HEK293 (cell line): Measurements from ENCODE around the gene CCDC14.

Experiments
- GLI4 ChIP-seq: fragments of 450-650 bp; formaldehyde crosslinking; IDR thresholded peaks from 2 replicates; pipeline ENCODE4 v1.5.1; 2016; ENCODE audit warnings: missing biosample characterization, missing genetic modification characterization
- KLF10 ChIP-seq: fragments of 450-650 bp; IDR thresholded peaks from 2 replicates; pipeline ENCODE4 v1.5.1; 2018; ENCODE audit warnings: missing biosample characterization, mild to moderate bottlenecking, missing genetic modification characterization
- KLF8 ChIP-seq: fragments of 450-650 bp; formaldehyde crosslinking; IDR thresholded peaks from 2 replicates; pipeline ENCODE4 v1.5.1; 2016; ENCODE audit warnings: missing biosample characterization, missing genetic modification characterization
- PATZ1 ChIP-seq: fragments of 450-650 bp; formaldehyde crosslinking; IDR thresholded peaks from 2 replicates; pipeline ENCODE4 v1.5.1; 2016; ENCODE audit warnings: missing biosample characterization, missing genetic modification characterization
- PRDM10 ChIP-seq: fragments of 450-650 bp; formaldehyde crosslinking; IDR thresholded peaks from 2 replicates; pipeline ENCODE4 v1.5.1; 2016; ENCODE audit warnings: missing biosample characterization, missing genetic modification characterization
- SETDB1 ChIP-seq: IDR thresholded peaks from one replicate; pipeline ENCODE4 v1.6.1; 2017; ENCODE audit warnings: mild to moderate bottlenecking, low read length, moderate library complexity, mixed read lengths; ENCODE audit not compliant: insufficient read length
- SP7 ChIP-seq: fragments of 450-650 bp; formaldehyde crosslinking; IDR thresholded peaks from 2 replicates; pipeline ENCODE4 v1.5.1; 2016; ENCODE audit warnings: missing biosample characterization, missing genetic modification characterization
- TSHZ1 ChIP-seq: fragments of 450-650 bp; formaldehyde crosslinking; IDR thresholded peaks from 2 replicates; pipeline ENCODE4 v1.5.1; 2016; ENCODE audit warnings: missing biosample characterization, missing genetic modification characterization, borderline replicate concordance
- ZFP3 ChIP-seq: fragments of 450-650 bp; formaldehyde crosslinking; IDR thresholded peaks from 2 replicates; pipeline ENCODE4 v1.5.1; 2016; ENCODE audit warnings: low read depth, missing biosample characterization, missing genetic modification characterization
- ZFP69B ChIP-seq: fragments of 450-650 bp; formaldehyde crosslinking; IDR thresholded peaks from 2 replicates; pipeline ENCODE4 v1.5.1; 2016; ENCODE audit warnings: missing biosample characterization, missing genetic modification characterization
- ZNF138 ChIP-seq: fragments of 450-650 bp; formaldehyde crosslinking; IDR thresholded peaks from 2 replicates; pipeline ENCODE4 v1.5.1; 2016; ENCODE audit warnings: missing biosample characterization, missing genetic modification characterization, borderline replicate concordance
- ZNF155 ChIP-seq: fragments of 450-650 bp; formaldehyde crosslinking; IDR thresholded peaks from 2 replicates; pipeline ENCODE4 v1.5.1; 2016; ENCODE audit warnings: missing biosample characterization, missing genetic modification characterization
- ZNF214 ChIP-seq: fragments of 450-650 bp; formaldehyde crosslinking; IDR thresholded peaks from 2 replicates; pipeline ENCODE4 v1.5.1; 2017; ENCODE audit warnings: missing biosample characterization, mild to moderate bottlenecking, missing genetic modification characterization, borderline replicate concordance
- ZNF23 ChIP-seq: fragments of 450-650 bp; formaldehyde crosslinking; IDR thresholded peaks from 2 replicates; pipeline ENCODE4 v1.5.1; 2016; ENCODE audit warnings: missing biosample characterization, missing genetic modification characterization, borderline replicate concordance
- ZNF302 ChIP-seq: fragments of 450-650 bp; formaldehyde crosslinking; IDR thresholded peaks from 2 replicates; pipeline ENCODE4 v1.5.1; 2016; ENCODE audit warnings: missing biosample characterization, missing genetic modification characterization, low read depth
- ZNF311 ChIP-seq: fragments of 450-650 bp; formaldehyde crosslinking; IDR thresholded peaks from 2 replicates; pipeline ENCODE4 v1.5.1; 2017; ENCODE audit warnings: missing biosample characterization, missing genetic modification characterization, borderline replicate concordance
- ZNF37A ChIP-seq: fragments of 450-650 bp; IDR thresholded peaks from 2 replicates; pipeline ENCODE4 v1.5.1; 2018; ENCODE audit warnings: missing biosample characterization, missing genetic modification characterization
- ZNF398 ChIP-seq: fragments of 450-650 bp; formaldehyde crosslinking; IDR thresholded peaks from 2 replicates; pipeline ENCODE4 v1.5.1; 2017; ENCODE audit warnings: missing biosample characterization, missing genetic modification characterization
- ZNF48 ChIP-seq: fragments of 450-650 bp; formaldehyde crosslinking; IDR thresholded peaks from 2 replicates; pipeline ENCODE4 v1.5.1; 2016; ENCODE audit warnings: missing biosample characterization, missing genetic modification characterization
- ZNF488 ChIP-seq: fragments of 450-650 bp; formaldehyde crosslinking; IDR thresholded peaks from 2 replicates; pipeline ENCODE4 v1.5.1; 2016; ENCODE audit warnings: missing biosample characterization, missing genetic modification characterization
- ZNF580 ChIP-seq: fragments of 450-650 bp; formaldehyde crosslinking; IDR thresholded peaks from 2 replicates; pipeline ENCODE4 v1.5.1; 2016; ENCODE audit warnings: missing biosample characterization, missing genetic modification characterization
- ZNF623 ChIP-seq: fragments of 450-650 bp; formaldehyde crosslinking; IDR thresholded peaks from 2 replicates; pipeline ENCODE4 v1.5.1; 2016; ENCODE audit warnings: missing biosample characterization, missing genetic modification characterization
- ZNF626 ChIP-seq: fragments of 450-650 bp; sonication (Bioruptor Pico); formaldehyde crosslinking; IDR thresholded peaks from 2 replicates; pipeline ENCODE4 v1.5.1; 2018; ENCODE audit warnings: missing biosample characterization, missing genetic modification characterization, inconsistent platforms
- ZNF704 ChIP-seq: fragments of 450-650 bp; formaldehyde crosslinking; IDR thresholded peaks from 2 replicates; pipeline ENCODE4 v1.5.1; 2016; ENCODE audit warnings: missing biosample characterization, missing genetic modification characterization
- ZNF843 ChIP-seq: fragments of 450-650 bp; formaldehyde crosslinking; IDR thresholded peaks from 2 replicates; pipeline ENCODE4 v1.5.1; 2016; ENCODE audit warnings: missing biosample characterization, missing genetic modification characterization

CCDC14 gene

GRCh38 chr3:123953735-123954134, 7.3 kb downstream of the CCDC14 start (continued):
- TF ChIP-seq ZNF23 (tag by site-specific recombination), result no peak
- TF ChIP-seq ZNF580, result peak; percentile 75
- no peak for TF ChIP-seq ZNF155 (tag by site-specific recombination)
- no peak for TF ChIP-seq ZNF311
- no peak for TF ChIP-seq ZNF138 (tag by site-specific recombination)
- TF ChIP-seq ZNF214, result no peak
- TF ChIP-seq ZNF488 (tag by site-specific recombination), result no peak
- no peak for TF ChIP-seq ZFP3 (tag by site-specific recombination)
- TF ChIP-seq ZNF37A (tag by site-specific recombination), result no peak
- no peak for TF ChIP-seq SETDB1
- 0 out of 2 replicates have a peak, but pooled peaks have one; percentile 13 for TF ChIP-seq PRDM10
- TF ChIP-seq ZNF48 (tag by site-specific recombination), result no peak
- TF ChIP-seq TSHZ1 (tag by site-specific recombination), result peak; percentile 79; the same call in 1 of the 2 replicates
- TF ChIP-seq GLI4, result no peak
- TF ChIP-seq KLF8 (tag by site-specific recombination), result 0 out of 2 replicates have a peak, but pooled peaks have one; percentile 32
- TF ChIP-seq SP7 (tag by site-specific recombination), result peak; percentile 32; the same call in 1 of the 2 replicates
- TF ChIP-seq ZNF302 (tag by site-specific recombination), result no peak
- no peak for TF ChIP-seq ZNF398 (tag by site-specific recombination)
- TF ChIP-seq PATZ1 (tag by site-specific recombination), result no peak
- TF ChIP-seq KLF10 (tag by site-specific recombination), result no peak
- TF ChIP-seq ZNF704, result no peak
- TF ChIP-seq ZNF626, result no peak
- TF ChIP-seq ZNF623 (tag by site-specific recombination), result no peak
- no peak for TF ChIP-seq ZFP69B
- TF ChIP-seq ZNF843 (tag by site-specific recombination), result peak; percentile 83
